H7 (cell line): ENCODE results near the gene ATXN7L1. TPM values are rescaled to one million over a fixed set of nuclear protein-coding genes. Genes with fewer than 3 reads are reported as not detected.

Experiments used
- DNase-seq: peaks from one replicate; pipeline ENCODE4 v3.0.0; 2012
- H3K27me3 ChIP-seq: 2 replicates; pipeline ENCODE4 v1.6.0; 2011; ENCODE audit warnings: mild to moderate bottlenecking, low read length; ENCODE audit not compliant: control insufficient read depth, insufficient read depth
- H3K36me3 ChIP-seq: replicated peaks from 2 replicates; pipeline ENCODE4 v1.5.1; 2011; ENCODE audit warnings: low read length; ENCODE audit not compliant: control insufficient read depth, insufficient read depth
- H3K4me3 ChIP-seq: 2 replicates; pipeline ENCODE4 v1.5.1; 2011; ENCODE audit warnings: low read depth, mild to moderate bottlenecking, control low read depth, low read length, moderate library complexity; ENCODE audit not compliant: insufficient read depth
- total RNA-seq: library from RNA; depleted of rRNA; stranded (reverse); fragments of >200 nt; shearing (Covaris generic); gene quantifications from 2 replicates; pipeline ENCODE4 v1.2.3, GENCODE V29; 2014

The ATXN7L1 gene
- total RNA-seq, 1 experiment from 2014 or later, result 10.8 TPM

- Histone ChIP-seq H3K4me3 (peak overlapping the region; percentile 24), H3K36me3 (peaks cover 5% of the 10 kb centered on the region), H3K27me3 (no peaks in the 10 kb centered on the region)
- DNase-seq, result no peak
Observed at GRCh38 chr7:105637755-105638154, 238.6 kb downstream of the ATXN7L1 start.

GRCh38 chr7:105636982-105637381 lies 239.4 kb downstream of the ATXN7L1 start:
- Histone ChIP-seq H3K27me3 (no peaks in the 10 kb centered on the region), H3K4me3 (no peak overlapping the region), H3K36me3 (peaks cover 3% of the 10 kb centered on the region)
- DNase-seq, result no peak

GRCh38 chr7:105635197-105635596 lies 241.2 kb downstream of the ATXN7L1 start:
- peaks cover 13% of the 10 kb centered on the region for H3K36me3 ChIP-seq
- no peak for DNase-seq
- H3K27me3 ChIP-seq, result no peaks in the 10 kb centered on the region
- H3K4me3 ChIP-seq, result no peak overlapping the region

DNA sequence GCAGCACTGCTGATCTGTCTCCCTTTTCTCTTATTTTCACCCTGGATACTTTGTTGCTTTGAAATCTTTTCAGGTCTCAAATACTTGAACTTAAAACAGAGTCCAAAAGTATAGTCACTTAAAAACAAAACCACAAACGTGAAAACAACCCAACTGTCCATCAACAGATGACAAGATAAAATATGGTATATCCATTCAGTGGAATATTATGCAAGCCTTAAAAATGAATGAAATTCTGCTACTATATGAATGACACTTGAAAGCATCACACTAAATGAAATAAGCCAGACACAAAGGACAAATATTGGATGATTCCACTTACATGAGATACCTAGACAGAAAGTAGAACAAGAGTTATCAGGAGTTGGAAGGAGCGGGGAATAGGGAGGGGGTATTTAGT lies 250.4 kb downstream of the ATXN7L1 start:
- Histone ChIP-seq H3K4me3 (no peak overlapping the region), H3K27me3 (no peaks in the 10 kb centered on the region), H3K36me3 (peaks cover 22% of the 10 kb centered on the region)
- no peak for DNase-seq

DNA sequence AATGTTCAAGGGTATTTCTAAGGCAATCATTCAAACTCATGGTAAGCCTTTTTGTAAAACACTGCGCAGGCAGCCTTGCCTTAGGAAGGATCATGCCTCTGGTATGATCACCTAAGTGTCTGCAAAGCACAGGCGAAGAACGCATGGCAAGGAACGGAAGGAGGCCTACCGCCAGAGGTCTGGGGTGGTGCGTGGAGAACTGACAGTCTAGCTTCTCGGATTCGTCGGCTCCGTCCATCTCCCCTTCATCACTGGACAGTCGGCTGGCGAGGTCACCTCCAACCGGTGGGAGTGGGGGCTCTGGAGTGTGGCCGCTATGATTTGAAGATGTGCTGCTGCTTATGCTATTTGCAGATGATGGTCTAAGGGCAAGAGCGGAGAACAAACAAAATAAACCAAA lies 252.5 kb downstream of the ATXN7L1 start:
- no peak overlapping the region for H3K4me3 ChIP-seq
- peaks cover 20% of the 10 kb centered on the region for H3K36me3 ChIP-seq
- no peaks in the 10 kb centered on the region for H3K27me3 ChIP-seq
- no peak for DNase-seq

DNA sequence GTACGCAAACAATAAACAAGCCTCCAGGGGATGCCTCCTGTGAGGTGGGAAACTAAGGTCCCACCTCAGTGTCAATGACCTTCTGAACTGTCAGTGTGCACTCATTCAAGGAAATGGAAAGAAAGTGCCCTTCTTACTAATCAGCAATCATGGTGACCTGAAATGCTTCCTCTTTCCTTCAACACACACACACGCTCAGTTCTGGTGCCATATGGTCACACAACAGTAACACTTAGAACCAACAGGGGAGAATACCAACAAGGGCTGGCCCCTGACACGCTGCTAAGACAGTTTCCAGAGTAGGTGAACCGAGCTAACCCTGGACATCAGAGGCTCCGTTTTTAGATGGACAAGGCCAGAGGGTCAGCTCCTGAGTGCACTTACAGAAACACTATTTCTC lies 253.0 kb downstream of the ATXN7L1 start:
- Histone ChIP-seq H3K4me3 (no peak overlapping the region), H3K36me3 (peaks cover 20% of the 10 kb centered on the region), H3K27me3 (no peaks in the 10 kb centered on the region)
- DNase-seq, result no peak

DNA sequence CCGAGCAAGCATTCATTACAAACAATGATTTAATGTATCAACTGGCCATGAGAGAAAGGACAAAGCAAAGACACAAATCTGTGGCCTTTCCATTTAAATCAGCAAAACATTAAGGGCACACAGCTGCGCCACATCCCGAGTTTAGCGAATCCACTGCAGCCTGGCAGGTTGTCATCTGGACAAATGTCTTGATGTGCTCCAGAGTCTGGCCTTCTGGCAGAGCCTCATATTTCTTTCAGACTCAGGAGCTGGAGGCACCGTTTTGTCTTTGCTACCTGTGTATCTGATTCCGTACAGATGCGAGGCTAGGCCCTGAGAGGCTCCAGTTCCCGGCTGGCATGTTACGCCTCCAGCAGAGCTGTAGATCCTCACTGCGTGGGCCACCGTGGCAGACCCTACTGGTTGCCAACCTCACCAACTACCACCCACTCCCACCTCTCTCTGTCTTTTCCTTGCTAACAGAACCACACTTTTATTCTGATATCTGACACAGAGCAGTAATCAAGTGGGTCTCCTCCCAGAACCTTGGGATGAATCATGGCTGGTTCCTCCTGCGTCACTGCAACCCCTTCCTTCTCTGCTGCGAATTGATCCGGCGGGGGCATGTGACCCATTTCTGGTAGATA lies 254.2 kb downstream of the ATXN7L1 start:
- DNase-seq, result no peak
- no peak overlapping the region for H3K4me3 ChIP-seq
- peaks cover 26% of the 10 kb centered on the region for H3K36me3 ChIP-seq
- no peaks in the 10 kb centered on the region for H3K27me3 ChIP-seq

GRCh38 chr7:105621617-105622016 lies 254.8 kb downstream of the ATXN7L1 start:
- no peak overlapping the region for H3K4me3 ChIP-seq
- H3K27me3 ChIP-seq, result no peaks in the 10 kb centered on the region
- H3K36me3 ChIP-seq, result peaks cover 26% of the 10 kb centered on the region
- DNase-seq, result no peak

GRCh38 chr7:105621176-105621575 lies 255.2 kb downstream of the ATXN7L1 start:
- no peaks in the 10 kb centered on the region for H3K27me3 ChIP-seq
- no peak overlapping the region for H3K4me3 ChIP-seq
- DNase-seq, result no peak
- peaks cover 25% of the 10 kb centered on the region for H3K36me3 ChIP-seq

DNA sequence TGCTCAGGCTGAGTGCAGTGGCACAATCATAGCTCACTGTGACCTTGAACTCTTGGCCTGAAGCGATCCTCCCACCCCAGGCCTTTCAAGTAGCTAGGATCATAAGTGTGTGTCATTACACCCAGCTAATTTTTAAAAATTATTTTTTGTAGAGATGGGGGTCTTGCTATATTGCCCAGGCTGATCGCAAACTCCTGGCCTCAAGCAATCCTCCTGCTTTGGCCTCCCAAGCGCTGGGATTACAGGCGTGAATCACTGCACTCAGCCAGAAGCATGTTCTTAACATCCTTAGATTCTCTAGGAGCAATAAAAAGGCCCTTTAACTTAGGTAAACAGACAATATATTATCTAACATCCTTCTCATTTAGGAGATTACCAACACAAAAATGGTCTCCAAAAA lies 256.8 kb downstream of the ATXN7L1 start:
- DNase-seq, result no peak
- H3K36me3 ChIP-seq, result peaks cover 27% of the 10 kb centered on the region
- H3K4me3 ChIP-seq, result no peak overlapping the region
- no peaks in the 10 kb centered on the region for H3K27me3 ChIP-seq

DNA sequence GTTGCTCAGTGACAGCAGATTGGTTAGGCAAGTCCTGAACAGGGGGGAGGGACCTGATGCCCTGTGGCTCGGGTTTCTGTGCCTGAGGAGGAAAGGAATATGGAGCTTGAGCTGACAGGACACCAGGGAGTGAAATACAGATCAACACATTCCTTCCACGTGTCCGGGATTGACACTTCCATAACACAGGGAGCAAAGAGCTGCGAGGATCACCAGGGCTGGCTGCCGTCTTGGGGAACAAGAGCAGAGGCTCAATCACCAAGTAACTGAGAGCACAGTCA lies 258.4 kb downstream of the ATXN7L1 start:
- no peak overlapping the region for H3K4me3 ChIP-seq
- no peak for DNase-seq
- no peaks in the 10 kb centered on the region for H3K27me3 ChIP-seq
- peaks cover 27% of the 10 kb centered on the region for H3K36me3 ChIP-seq

DNA sequence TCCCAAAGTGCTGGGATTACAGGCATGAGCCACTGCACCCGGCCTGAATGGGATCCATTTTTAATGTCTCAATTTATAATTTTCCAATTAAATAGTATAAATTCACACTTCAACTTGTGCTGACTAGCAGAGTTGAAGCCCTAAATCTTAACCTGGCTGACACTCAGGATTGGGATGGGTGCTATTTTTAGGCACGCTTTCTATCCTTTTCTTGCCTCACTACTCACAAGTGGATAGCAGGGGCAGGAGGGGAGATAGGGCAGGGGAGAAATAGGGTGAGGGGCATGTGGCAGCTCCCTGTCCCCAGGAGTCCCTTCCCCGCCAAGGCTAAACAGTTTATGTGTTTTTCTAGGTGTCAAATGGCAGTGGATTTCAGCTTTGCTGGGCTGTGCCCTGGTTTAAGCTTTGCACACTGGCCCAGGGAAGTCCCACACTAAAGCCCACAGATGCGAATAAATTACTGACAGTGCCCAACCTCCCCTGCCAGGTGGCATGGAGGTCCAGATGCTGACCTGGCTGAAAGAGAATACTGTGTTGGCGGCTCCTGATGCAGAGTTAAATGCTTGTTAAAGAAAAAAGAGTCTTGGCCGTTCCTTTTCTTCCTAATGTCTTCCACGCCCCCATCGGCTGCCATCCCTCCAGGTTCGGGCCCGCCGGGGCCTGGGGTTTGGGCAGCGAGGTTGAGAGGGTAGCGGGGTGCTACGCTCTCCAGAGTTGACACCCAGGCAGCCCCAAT lies 259.0 kb downstream of the ATXN7L1 start:
- no peak for DNase-seq

GRCh38 chr7:105614341-105614840 lies 262.0 kb downstream of the ATXN7L1 start:
- no peak for DNase-seq
- no peak overlapping the region for H3K4me3 ChIP-seq
- no peaks in the 10 kb centered on the region for H3K27me3 ChIP-seq
- peaks cover 20% of the 10 kb centered on the region for H3K36me3 ChIP-seq

More for the DNA sequence above, 259.0 kb downstream of the ATXN7L1 start:
- H3K4me3 ChIP-seq, result no peak overlapping the region
- H3K36me3 ChIP-seq, result peaks cover 24% of the 10 kb centered on the region
- no peaks in the 10 kb centered on the region for H3K27me3 ChIP-seq

- Histone ChIP-seq H3K27me3 (no peaks in the 10 kb centered on the region), H3K36me3 (peaks cover 20% of the 10 kb centered on the region), H3K4me3 (no peak overlapping the region)
- DNase-seq, result no peak
Observed at GRCh38 chr7:105613611-105614330, 262.6 kb downstream of the ATXN7L1 start.

GRCh38 chr7:105612806-105613205 lies 263.6 kb downstream of the ATXN7L1 start:
- no peak for DNase-seq
- H3K36me3 ChIP-seq, result peaks cover 19% of the 10 kb centered on the region
- H3K27me3 ChIP-seq, result no peaks in the 10 kb centered on the region
- no peak overlapping the region for H3K4me3 ChIP-seq
